CD4-positive, alpha-beta T cell treated with Interleukin-6 at 100 ng/mL for 8 hours (primary cell): Measurements from ENCODE around the gene COA7.
"Not testable (repeated sequence)": the region's sequence is repeated elsewhere in the genome, so short reads cannot be mapped to it uniquely, and the experiment has no call there.

Experiments used
- DNase-seq: peaks from one replicate; pipeline ENCODE4 v3.0.0-alpha.2; 2020; ENCODE audit warnings: mixed read lengths, low spot score

COA7 gene

DNA sequence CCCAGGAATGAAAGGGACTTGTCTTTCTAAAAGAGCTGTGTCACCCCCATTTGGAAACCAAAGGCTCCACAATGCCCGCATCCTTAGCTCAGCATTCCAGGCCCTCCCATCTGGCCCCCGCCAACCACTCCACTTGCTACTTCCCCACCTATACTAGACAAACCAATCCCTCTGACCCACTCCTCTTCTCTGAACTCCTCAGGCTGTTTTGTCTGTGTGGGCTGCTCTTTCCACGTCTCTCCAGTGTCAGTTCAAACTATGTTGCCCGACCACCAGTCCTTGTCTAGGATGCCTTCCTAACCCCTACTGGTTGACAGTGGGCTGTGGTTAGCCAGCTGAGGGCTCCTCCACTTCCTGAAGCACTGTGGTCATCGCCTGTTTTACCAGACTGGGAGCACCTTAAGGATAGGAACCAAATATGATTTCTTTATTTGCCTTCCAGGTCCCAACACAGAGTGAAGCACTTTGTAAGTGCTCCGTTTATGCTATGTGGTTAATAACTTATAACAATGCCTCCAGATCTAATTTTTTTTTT is 8.1 kb upstream of the COA7 start:
- no peak for DNase-seq

DNA sequence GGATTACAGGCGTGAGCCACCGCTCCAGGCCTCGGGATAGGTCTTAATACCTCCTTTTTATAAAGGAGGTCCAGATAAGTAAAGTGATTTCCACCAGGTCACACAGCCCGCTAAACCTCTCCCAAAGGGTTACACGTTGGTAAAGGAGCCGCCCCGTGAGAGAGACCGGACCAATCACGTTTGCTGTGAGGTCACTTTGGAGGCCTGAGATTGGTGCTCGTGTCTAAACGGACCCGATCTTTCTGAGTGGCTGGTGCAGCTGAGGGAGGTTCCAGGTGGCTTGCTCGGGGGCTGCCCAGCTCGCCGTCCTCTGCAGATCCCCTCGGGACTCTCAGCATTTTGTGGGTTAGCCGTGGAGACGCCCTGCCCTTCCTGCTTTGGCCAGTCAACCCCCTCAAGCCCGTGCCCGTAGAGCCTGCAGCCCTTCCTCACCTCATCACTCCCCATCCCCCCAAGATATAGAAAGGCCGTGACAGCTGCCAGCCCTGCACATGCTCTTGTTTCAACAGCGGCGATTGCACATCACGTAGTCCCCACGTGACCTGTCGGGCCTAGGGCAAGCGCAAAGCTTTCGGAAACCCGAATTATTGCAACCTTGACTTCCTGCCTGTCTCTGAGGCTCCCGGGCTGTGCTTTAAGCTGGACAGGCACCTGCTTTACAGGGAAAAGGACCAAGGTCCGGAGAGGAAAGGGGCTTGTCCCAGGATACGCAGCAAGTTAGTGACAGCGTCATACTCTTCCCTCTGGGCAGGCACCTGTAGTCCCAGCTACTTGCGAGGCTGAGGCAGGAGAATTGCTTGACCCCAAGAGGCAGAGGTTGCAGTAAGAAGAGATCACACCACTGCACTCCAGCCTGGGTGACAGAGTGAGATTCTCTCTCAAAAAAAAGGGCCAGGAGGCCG is 5.0 kb upstream of the COA7 start:
- DNase-seq, result peak; percentile 88

DNA sequence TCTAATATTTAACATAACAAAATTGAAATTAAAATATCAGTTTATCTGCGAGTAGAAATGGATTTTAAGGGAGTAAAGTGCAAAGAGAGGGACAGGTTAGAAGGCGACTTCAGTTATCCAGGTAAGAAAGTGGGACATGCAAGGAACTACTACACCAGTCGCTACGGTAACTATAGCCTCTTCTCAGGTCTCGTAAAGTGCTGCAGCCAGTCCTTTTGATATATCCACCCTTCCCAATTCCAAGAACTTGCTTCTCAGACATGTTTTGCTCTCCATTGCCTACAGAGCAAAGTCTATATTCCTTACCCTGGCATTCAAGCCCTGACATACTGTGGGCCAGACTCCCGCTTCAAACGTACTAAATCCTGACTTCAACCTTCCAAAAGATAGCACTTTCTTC is 2.5 kb downstream of the COA7 start:
- no peak for DNase-seq

DNA sequence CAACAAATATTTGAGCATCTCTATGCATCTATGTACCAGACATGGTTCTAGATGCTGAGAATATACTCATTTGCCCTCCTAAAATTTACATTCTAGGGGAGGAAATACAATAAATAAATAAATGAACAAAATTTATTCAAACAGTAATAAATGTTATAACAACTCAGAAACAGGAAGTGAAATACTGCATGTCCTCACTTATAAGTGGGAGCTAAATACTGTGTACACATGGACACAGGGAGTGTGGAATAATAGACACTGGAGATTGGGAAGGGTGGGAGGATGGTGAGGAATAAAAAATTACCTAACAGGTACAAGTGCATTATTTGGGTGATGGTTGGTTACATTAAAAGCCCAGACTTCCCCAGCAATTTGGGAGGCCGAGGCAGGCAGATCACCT is 4.3 kb downstream of the COA7 start:
- DNase-seq, result no peak

DNA sequence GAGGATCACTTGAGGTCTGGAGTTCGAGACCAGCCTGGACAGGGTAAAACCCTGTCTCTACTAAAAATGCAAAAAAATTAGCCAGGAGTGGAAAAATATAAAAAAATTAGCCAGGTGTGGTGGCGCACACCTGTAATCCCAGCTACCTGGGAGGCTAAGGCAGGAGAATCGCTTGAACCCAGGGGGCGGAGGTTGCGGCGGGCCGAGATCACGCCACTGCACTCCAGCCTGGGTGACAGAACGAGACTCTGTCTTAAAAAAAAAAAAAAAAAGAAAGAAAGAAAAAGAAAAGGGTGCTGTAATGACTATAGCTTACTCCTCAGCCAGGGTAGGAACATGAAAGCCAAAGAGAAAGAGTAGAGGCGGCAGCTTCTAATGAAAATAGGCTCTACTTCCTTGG is 4.8 kb downstream of the COA7 start:
- DNase-seq, result not testable (repeated sequence)

DNA sequence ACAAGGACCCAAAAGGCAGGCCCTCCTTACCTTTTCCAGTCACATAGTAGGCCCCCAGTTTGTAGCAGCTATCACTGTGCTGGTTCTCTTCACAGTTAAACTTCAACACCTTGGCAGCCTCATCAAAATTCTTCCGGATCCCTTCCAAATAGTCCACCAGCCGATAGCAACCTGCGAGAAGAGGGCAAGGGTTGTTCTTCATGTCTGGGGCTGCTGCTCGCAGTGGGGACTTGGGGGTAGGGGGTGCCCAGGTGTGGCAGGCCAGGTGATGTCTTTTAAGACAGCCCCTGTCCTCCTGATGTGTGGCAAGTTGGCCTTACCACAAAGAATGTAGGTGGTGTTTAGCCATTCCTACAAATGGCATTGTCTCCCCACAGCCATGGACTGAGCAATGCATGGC is 5.5 kb downstream of the COA7 start:
- DNase-seq, result no peak

DNA sequence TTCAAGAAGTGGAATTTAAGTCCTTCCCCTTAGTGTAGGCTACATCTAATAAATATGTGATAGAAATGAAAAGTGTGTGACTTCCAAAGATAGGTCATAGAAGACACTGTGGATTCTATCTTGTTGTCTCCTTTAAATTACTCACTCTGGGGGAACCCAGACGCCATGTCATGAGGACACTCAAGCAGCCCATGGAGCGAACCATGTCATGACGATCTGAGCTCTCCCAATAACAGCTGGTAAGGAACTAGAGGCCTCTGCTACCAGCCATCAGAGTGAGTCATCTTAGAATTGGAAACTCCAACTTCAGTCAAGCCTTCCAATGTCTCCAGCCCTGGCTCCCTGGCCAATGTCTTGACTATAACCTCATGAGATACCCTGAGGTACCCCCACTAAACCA is 6.3 kb downstream of the COA7 start:
- DNase-seq, result no peak

DNA sequence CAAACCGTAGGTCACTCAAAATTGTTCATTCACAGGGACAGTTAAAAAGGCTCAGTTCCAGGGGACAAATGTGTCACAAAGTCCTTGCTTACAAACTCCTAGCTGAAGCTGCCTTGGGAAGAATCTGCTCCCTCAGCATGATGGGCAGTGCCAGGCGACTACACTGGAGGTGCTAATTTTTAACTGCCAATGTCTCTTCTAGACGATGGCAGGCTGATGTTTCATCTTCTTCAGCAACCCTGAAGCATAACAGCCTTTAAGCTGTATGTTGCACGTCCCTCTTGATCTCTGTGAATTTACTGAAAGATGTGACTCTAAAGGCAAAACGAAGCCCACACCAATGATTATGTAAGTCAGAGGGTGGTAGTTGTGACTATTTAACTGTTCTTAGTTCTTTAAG is 11.3 kb downstream of the COA7 start:
- DNase-seq, result no peak

DNA sequence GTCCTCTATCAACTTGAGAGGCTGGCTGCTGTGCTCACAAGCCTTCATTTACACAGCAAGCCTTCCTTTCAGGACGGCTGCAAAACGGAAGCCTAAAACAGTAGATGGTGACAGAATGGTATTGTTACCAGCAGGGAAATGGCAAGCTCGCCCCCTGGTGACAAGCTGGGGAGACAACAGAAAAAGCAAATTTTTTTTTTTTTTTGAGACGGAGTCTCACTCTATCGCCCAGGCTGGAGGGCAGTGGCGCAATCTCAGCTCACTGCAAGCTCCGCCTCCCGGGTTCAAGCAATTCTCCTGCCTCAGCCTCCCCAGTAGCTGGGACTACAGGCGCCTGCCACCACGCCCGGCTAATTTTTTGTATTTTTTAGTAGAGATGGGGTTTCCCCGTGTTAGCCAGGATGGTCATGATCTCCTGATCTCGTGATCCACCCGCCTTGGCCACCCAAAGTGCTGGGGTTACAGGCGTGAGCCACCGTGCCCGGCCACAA is 11.8 kb downstream of the COA7 start:
- peak; percentile 85 for DNase-seq

DNA sequence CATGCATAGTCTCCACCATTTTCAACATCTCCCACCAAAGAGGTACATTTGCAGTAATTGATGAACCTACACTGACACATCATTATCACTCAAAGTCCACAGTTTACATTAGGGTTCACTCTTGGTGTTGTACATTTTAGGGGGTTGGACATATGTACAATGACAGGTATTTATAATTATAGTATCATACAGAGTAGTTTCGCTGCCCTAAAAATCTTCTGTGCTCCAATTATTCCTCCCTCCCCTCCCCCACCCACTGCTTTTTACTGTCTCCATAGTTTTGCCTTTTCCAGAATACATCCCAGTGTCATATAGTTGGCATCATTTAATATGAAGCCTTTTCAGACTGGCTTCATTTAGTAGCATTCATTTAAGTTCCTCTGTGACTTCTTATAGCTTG is 13.6 kb downstream of the COA7 start:
- no peak for DNase-seq

DNA sequence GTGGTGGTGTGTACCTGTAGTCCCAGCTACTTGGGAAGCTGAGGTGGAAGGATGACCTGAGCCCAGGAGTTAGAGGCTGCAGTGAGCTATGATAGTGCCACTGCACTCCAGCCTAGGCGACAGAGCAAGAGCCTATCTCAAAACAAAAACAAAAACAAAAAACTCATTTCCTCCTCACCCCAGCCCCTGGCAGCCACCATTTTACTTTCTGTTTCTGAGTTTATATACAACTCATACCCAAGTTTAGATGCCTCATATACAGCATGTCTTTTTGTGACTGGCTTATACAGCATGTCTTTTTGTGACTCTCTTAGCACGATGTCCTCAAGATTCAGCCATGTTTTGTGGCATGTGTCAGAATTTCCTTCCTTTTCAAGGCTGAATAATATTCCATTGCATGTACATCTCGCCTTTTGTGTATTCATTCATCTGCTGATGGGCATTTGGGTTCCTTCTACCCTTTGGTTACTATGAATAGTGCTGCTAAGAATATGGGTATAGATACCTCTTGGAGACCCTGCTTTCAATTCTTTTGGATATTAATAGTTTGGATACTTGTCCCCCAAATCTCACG is 14.7 kb downstream of the COA7 start:
- no peak for DNase-seq

DNA sequence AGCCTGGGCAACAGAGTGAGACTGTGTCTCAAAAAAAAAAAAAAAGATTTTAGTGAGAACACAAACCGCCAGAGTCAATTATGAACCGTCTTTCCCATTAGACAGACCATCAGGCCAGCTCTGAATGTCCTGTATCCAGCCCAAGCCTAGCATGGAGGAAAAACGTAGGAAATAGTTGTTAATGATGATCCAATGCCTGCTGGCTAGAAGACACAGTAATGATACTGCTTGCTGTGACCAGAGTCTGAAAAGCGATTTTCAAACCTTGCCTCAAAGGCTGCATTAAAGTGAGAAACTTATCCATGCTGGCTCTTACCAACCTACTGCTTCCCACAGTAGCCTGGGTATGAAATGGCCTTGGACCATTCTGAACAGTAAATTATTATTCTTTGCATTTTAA is 17.0 kb downstream of the COA7 start:
- no peak for DNase-seq

DNA sequence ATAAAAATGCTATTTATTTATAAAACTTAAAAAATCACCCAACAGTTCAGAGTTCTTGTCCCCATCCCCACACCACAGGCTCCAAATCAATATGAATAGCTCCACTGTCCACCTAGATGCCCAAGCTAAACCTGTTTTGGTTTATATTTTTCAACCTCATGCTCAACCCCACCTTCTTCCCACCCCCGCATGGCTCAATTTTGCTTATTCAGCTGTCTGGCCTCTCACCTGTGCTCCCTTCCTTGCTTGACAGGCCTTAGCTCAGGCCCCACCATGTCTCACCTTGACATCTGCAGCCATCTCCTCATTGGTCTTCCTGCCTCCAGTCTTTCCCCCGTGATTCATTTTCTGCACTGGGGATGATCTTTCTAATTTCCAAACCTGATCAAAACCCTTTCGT is 17.8 kb downstream of the COA7 start:
- DNase-seq, result no peak

DNA sequence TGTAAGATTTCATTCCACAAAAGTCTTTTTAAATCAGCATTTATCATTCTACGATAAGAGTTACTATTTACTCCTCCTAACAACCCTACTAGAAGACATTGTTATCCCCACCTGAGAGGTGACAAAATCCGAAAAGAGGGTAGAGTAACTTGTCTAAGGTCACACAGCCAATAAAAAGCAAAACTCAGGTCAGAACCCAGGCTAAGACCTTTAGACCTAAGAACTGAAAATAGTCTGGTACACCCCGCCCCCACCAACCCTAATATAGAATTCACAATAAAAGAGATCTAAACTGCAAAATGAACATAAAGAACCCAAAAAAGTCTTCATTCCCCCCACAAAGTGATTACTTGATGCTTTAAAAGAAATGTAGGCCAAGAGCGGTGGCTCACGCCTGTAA is 18.6 kb downstream of the COA7 start:
- DNase-seq, result no peak

DNA sequence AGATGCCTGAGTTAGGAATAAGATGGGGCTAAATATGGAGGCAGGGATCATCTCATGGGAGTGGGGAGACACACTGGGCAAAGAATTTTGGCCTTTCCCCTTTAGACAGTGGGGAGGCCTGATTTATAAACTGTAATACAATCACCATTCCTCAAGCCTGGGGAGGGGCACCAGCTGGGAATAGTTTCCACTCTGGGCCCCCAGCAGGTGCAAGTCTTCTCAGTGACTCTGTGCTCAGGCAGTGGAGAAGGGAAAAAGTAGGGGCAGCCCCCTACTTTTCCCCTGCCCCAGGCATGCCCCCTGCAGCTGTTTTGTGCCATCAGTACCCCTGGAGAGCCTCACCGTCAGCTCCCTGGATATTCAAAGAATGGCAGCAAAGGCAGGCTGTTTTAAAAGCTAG is 19.1 kb downstream of the COA7 start:
- DNase-seq, result no peak

DNA sequence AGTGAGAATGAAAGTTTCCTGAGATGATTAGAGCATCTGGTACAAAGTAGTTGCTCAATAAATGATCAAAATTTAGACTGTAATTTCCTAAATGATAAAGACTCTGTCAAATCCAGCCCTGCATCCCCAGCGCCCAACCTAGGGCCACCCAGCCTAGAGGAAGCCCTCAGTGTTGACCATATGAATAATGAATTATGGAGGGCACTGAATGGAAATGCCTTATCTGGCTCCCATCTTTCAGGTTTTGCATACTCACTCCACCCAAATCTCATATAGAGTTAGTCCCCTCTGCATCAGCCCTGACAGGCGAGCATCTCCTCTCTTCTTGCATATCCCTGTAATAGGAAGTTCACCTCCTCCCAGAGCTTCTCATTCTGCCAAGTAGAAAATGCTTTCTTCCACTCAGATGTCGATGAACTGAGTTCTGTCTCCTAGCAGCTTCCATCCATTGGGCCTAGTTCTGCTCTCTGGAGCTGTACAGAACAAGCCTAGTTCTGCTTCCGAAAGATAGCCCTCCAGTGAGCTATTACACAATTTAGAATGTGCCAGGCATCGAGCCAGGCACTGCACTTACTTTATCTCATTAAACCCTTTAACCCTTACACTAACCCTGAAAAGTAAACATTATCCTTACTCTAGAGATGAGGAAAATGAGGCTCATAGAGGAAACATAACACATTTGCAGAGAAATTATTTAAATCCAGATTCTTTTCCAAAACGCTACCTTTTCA is 20.9 kb downstream of the COA7 start:
- DNase-seq, result no peak

DNA sequence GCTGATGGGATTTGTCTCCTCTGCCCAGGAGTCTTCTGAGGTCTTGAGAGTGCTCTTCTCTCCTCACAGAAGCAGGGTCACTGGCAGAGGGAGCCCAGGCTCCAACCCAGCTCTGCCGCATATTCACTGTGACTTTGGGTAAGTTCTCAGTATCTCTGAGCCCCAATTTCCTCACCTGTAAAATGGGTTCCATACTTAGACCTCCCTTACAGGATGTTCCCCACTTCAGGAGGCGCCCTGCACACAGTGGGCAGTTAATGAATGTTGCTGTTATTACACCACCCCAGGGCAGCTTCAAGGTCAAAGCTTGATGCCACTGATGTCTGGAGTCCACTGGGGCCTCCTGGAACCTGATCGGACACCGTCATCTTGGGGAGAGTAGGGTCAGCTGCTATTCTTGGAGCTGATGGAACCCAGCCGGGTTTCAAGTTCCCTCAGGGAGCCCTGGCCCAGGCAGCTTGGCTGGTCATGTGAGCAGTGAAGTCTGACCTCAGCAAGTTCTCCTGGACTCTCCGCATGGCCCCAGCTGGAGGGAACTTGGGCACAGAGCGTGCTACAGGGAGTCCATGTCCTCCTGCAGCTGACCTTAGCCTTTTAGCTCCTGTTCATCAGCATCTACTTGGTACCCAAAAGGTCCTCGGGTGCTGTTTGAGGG is 21.8 kb downstream of the COA7 start:
- DNase-seq, result no peak

DNA sequence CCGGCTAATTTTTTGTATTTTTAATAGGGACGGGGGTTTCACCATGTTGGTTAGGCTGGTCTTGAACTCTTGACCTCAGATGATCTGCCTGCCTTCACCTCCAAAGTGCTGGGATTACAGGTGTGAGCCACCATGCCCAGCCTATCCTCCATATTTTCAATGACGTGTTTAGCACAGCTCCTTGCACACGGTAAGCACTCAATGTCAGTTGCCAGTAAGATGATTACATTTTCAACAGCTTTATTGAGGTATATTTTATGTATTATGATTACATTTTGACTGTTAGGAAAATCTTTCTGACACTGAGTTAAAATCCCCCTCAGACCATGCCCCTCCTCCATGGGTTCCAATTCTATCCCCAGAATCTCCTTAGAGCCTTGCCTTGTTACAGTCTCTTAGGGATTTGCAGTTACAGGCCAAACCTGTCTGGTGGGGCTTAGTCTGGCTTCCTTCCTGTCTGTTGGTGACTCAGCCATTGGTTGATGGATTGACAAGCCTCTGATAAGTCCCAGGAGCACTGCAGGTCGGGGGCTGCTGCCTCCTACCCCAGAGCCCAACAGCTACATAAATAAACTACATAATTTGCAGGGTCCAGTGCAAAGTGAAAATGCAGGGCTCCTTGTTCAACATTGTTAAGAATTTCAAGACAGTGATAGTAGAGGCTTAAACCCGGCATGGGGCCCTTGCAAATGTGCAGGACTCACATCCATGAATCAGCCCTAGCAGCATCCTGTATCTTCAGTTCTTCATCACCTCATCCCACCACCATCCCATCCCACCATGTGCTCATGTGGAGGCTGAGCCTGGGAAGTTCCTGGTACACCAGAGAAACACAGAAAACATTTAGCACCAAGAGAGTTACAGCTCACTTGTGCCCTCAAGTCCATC is 23.4 kb downstream of the COA7 start:
- peak; percentile 10 for DNase-seq

DNA sequence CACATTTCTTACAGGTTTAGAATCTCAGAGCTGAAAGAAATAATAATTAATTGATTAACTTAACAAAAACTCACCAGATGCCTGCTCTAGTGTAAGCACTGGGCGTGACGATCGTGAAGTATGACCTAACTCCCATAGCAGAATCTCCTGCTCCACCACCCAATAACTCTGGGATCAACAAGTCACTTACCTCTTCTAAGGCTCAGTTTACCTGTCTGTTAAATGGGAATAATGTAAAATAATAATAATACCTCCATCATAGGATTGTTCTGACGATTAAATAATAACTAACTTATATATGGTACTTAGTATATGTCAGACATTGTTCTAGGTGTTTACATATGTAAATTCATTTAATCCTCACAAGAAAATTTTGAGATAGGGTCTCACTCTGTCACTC is 24.6 kb downstream of the COA7 start:
- no peak for DNase-seq

DNA sequence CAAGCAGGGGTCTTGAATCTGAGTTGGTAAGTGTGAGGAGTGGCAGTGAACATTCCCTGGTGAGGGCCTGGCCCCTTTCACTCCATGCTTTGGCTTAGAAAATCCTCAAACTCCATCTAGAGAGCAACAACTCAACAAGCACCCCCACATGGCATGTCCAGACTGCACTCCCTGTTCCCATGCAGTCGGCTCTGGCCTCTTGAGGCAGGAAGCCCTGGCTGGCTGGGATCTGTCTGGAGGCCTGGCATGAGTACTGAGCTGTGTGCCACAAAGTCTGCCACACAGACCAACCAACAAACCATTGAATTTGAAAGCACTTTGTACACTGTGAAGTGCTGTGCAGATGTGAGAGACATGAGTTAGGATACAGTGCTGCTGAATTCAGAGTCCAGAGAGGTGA is 25.2 kb downstream of the COA7 start:
- DNase-seq, result no peak

DNA sequence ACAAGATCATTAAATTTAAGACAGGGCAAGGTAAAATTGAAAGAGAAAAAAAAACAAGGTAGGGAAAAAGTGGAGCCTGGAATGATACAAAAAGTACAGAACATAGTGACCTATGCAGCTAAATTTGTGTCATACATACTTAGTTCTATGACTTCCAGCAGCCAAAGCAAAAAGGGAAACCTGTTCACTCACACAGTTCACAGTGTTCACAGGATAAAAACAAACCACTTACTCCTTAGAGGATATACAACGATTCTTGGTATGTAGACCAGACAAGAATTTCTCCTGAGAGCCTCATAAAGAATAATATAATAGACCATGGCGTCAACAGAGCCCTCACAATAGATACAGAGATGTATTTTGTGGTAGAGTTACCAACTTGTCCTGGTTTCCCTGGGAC is 27.5 kb downstream of the COA7 start:
- DNase-seq, result no peak
